ENCODE results near the gene PDE4B.

The PDE4B gene

GRCh38 chr1:66271216-66271903, 478.7 kb downstream of the PDE4B start:
- DNase-seq, result no peak

DNA sequence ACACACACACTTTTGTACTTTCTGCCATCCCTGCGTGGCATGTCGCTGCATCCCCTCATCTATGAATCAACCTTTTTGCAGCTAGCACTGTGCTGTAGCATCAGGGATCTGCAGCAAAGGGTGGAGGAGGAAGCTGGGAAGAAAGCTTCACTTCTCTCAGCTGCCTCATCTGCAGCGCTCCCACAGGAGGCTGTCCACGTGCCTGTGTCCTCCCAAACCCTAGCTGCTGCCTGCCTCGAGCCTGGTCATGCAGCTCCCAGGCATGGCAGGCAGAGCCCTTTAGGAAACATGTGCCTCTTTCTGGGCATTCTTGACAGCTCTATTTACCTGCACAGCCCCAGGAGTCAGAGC, 479.2 kb downstream of the PDE4B start:
- DNase-seq, result no peak

- DNase-seq, result no peak
Observed at GRCh38 chr1:66273656-66274055, 481.0 kb downstream of the PDE4B start.

GRCh38 chr1:66274634-66275033, 481.9 kb downstream of the PDE4B start:
- no peak for DNase-seq

DNA sequence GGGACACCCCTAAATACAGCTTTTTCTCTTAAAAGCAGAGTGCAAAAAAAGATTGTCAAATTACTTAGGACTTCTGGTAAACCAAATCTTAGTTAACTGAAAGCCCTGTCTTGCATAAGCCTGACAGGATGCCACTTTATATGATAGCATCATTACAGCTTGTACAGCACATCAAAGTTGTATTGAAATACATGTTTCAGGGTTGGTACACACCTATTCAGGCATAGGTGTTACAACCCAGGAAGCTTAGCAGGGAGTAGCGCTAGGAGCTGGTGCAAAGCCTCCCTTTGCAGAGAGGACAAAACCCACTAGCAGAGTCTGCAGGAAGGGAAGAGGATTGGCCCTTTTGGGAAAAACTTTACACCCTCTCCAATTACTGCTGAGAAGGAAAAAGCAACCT, 482.4 kb downstream of the PDE4B start:
- DNase-seq, result no peak

DNA sequence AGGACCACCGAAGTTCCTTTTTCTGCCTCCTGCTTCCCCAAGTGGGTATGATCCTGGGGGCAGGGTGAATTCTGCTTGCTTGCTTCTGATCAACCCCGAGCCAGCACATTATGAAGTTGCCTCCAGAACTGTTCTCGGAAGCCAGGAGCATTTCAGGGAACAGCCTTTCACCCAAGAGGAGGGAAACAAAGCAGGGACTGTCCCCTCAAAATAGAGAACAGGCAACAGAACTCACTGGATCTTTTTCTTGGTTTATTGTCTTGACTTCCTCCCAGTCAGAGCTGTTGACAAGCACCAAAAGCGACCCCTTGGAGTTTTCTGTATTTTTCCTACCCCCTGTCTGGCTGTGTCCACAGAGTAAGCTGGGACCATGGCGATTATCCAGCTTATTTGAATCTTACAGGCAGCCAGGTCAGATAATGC, 482.9 kb downstream of the PDE4B start:
- DNase-seq, result no peak

GRCh38 chr1:66276218-66276617, 483.5 kb downstream of the PDE4B start:
- no peak for DNase-seq

- DNase-seq, result no peak
Observed at GRCh38 chr1:66278260-66279021, 485.7 kb downstream of the PDE4B start.

DNA sequence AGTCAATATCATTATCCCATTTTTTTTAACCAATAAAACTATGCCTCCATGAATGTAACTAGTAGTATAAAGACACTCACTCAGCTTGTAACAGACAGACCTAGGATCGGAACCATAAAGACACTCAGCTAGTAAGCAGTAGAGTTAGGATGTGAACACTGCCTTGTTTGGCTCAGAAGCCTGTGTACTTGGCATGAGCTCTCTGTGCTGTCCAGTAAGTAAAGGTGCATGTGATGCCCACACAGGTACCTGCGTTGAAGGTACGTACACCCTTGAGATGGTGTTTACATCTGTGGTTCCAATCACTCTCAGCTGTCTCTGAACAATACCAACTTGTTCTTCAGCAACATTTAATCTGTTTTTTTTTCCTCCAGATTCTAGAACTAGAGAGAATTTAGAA, 489.1 kb downstream of the PDE4B start:
- no peak for DNase-seq

- no peak for DNase-seq
Observed at GRCh38 chr1:66282343-66282852, 489.7 kb downstream of the PDE4B start.

DNA sequence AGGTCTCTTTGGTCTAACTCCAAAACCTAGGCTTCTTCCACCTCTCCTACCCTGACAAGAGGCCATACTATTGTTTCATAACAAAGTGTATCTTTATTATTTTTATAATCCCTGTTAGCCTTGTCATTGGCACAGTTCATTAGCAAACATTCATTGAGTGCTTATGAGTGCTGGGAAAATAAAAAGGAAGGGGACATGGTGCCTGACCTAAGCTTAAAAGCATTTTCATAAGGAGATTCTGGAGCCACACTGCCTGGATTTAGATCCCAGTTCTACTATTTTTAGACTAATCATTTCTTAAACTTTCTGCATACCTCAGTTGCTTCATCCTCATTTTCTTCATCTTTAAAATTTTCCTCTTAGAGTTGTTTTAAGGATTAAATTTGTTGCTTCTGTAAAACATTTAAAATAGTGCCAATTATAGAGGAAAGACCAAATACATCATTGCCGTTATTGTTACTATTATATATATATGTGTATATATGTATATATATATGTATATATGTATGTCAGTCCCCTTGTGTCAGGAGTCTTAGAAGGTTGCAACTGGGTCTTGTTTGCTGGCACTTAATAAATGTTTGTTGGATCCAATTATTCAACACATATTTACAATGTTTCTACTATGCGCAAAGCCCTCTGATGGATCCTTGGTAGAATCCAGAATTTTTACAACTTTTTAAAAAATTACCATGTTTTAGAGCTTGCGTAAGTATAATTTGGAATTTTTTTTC, 490.4 kb downstream of the PDE4B start:
- DNase-seq, result no peak

- no peak for DNase-seq
Observed at GRCh38 chr1:66283622-66284041, 490.9 kb downstream of the PDE4B start.

DNA sequence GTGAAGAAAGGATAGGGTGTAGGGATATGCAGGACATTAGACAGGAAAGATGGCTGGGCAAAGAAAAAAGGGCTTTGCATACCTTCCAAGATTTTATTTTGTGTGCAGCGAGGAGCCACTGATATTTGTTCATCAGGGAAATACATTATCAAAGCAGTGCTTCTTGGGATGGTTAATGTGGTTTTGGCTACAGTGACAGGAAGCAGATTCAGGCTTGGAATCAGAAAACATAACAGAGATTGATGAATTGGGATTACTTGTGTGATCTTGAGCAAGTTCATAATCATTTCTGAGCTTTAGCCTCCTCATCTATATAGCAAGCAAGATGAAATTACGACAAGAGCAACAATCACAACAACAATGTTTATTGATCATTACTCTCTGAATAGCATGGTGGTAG, 492.1 kb downstream of the PDE4B start:
- DNase-seq, result no peak

DNA sequence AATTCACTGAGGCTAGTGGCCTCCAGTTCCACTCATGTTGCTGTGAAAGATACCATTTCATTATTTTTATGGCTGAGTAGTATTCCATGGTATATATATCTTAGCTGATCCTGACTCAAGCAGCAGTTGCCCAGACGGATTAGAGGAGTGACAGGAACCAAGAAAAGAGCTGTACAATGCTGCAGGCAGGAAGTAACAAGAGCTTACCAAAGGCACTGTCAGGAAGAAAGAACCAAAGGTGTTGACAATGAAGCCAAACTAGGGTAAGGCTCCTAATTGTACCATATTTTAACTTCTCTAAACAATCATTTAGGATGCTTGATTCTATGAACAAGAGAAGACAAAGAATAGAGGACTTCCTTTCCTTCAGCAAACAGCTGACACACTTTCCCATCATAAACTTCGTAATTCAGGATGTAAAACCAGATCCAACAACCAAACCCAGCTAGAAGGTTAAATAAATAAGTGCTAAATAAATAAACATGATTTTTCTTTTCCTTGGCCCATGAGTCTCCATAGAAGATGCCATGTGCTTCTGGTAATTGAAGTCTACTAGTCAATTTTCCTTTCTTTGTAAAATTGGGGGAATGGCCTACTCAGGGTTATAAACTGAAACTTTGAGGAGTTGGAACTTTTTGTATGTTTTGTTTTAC, 493.0 kb downstream of the PDE4B start:
- no peak for DNase-seq

DNA sequence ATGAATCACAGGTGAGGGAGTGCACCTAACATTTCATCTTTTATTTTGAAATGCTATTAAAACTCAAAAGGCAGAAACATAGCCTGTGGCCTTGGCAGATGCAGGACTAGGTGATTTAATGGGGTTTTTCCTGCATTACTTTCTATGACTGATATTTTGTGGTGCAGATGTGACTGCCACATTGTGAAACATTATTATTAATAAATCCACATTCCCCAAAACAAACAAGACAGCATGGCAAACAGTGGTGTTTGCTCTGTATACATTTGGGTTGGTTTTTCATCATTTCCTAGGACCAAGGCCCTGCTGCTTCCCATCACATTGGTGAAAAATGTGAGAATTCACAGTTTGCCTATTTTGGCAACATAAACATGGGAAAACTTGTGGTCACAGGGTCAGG, 493.6 kb downstream of the PDE4B start:
- no peak for DNase-seq

GRCh38 chr1:66288048-66288447, 495.4 kb downstream of the PDE4B start:
- DNase-seq, result no peak

GRCh38 chr1:66290761-66291530, 498.3 kb downstream of the PDE4B start:
- DNase-seq, result no peak

GRCh38 chr1:66291531-66291864, 498.8 kb downstream of the PDE4B start:
- DNase-seq, result no peak

DNA sequence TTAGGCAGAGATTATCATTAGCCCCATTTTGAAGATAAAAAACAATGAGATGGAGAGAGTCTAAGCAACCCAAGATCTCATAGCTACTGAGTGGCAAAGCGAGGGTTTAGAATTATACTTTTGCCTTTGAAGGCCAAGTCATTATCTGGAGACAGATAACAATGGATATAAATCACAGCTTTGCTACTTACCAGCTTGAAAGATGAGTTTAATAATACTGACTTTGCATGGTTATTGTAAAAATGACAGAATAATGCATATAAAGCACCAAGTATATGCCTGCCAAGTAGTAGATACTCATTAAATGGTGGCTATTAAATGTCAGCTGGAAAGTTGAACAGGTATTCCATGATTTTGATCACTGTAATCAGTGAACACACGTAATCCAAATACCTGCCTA, 499.6 kb downstream of the PDE4B start:
- no peak for DNase-seq

GRCh38 chr1:66292944-66293343, 500.2 kb downstream of the PDE4B start:
- DNase-seq, result no peak

DNA sequence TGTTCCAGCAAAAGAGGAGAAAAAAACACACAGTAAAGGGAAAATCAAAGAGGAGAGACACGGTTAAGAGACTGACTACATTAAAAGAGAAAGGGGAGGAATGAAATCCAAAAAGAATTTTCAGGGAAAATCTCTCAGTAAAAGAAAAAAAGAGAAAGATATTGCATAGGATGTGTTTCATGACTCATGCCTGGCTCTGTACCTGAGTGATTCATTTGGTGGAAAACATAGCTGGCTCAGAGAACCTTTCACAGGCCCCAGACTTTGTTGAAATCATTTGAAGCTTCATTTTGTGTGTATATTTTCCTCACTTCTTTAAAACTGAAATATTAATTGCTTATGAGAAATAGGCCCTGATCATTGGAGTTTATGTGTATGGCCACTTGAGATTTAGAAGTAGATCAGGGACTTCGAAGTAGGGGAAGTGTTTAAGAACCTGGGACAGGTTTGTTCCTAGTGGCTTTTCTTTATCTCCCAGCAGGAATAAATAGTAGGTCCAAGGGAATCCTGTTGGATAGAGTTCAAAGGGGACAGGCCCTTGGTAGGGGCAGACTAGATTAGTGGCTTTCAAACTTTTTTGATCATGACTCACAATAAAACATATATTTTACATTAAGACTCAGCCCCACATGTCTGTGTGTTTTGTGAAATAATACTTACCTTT, 502.1 kb downstream of the PDE4B start:
- DNase-seq, result no peak

DNA sequence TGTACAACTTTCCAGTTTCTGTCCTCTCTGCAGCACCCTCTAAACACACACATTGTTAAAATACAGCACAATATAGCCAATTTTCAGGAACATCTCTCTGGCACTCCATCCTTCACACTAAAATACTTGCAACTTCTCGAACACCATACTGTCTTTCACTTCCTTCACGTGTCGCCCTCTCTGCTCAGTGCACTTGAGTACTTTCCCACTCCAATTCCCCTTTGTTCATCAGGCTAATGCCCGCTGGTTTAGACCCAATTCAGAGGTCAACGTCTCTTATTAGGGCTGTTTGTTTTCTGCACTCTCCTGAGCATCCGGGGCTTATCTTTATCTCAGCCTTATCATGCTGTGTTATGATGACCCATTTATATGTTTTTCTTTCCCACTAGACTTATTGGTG, 503.1 kb downstream of the PDE4B start:
- no peak for DNase-seq
